ENCODE data around the gene LRRC8E.

DNA sequence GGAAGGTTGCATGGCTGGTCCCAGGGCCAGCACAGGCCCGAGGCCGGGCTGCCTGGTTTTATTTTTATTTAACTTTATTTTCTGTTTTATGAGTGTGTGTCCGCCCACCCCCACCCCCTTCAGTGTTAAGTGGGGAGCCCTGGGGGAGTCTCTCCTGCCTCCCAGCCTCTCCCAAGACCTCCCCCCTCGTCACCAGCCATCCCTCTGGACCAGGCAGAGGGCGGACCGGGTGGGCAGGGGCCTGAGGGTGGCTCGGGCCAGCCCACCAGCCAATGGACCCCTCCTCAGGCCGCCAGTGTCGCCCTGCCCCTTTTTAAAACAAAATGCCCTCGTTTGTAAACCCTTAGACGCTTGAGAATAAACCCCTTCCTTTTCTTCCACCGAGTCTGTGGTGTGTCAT, 25.8 kb downstream of the LRRC8E start:
- TF ChIP-seq POLR2A (IDR thresholded peaks at IDR 0.05; ENCODE audit: low read length) (no peak), GATA1 (IDR thresholded peaks at IDR 0.05; ENCODE audit: low read depth, low read length) (no peak)

Measured in erythroblast (primary cell).